HG02938 (cell line): ENCODE measurements around the gene C10orf95.

Experiments
- ATAC-seq: cut with Tn5 transposase; IDR thresholded peaks from one replicate; pipeline ENCODE4 v1.9.1; 2021; ENCODE audit warnings: mild to moderate bottlenecking, moderate library complexity; ENCODE audit not compliant: unreplicated experiment

C10orf95 gene

DNA sequence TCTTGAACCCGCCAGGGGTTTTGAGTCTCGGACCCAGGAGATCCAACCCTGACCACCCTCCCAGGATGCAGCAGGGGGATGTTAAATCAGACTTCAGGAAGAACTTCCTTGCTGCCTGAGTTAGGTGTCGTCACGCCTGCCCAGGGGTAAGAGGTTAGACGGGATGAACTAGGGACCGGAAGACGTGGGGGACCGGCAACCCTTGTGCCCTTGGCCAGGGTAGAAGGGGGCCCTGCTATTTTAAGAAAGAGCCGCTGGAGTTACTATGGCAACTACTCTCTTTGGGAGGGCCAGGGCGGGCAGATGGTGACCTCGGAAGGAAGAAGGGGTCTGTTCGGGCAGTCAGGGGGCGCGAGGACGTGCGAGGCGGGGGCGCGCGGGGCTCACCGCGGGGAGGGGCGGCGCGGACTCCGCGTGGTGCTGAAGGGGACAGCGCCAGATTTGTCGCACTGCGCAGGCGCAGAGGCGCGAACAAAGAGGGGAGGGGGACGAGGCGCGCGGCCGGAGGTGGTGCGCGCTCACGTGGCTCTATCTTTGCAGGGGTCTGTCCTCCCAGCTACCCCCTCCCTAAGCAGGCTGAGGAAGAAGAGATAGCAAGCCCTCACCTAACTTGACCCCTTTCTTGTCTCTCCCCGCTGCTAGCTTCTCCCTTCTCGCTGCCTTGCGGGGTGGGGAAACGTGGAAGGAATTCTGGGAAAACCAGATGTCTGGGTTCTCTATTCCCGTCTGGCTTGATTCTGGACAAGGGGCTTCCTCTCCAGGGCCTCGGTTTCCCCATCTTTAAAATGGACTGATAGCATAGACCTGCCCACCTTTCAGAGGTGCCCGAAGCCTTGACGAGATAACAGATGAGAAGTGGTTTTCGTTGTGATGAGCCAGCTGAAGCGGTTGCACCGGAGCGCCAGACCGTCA is 31.8 kb downstream of the C10orf95 start:
- no peak for ATAC-seq

GRCh38 chr10:102418622-102419268 is 32.6 kb downstream of the C10orf95 start, which contains the start of gene PSD:
TSS of gene PSD (minus strand) at chr10:102418785. CDS start at chr10:102417038, 1,747 bp downstream.
- ATAC-seq = no peak

GRCh38 chr10:102416695-102417094 is 34.6 kb downstream of the C10orf95 start:
- ATAC-seq = no peak

- ATAC-seq = no peak
Measured at GRCh38 chr10:102416283-102416682, 35.1 kb downstream of the C10orf95 start.

GRCh38 chr10:102414749-102415148 is 36.6 kb downstream of the C10orf95 start:
- ATAC-seq = no peak

- ATAC-seq = no peak
Measured at GRCh38 chr10:102413806-102414561, 37.4 kb downstream of the C10orf95 start.

DNA sequence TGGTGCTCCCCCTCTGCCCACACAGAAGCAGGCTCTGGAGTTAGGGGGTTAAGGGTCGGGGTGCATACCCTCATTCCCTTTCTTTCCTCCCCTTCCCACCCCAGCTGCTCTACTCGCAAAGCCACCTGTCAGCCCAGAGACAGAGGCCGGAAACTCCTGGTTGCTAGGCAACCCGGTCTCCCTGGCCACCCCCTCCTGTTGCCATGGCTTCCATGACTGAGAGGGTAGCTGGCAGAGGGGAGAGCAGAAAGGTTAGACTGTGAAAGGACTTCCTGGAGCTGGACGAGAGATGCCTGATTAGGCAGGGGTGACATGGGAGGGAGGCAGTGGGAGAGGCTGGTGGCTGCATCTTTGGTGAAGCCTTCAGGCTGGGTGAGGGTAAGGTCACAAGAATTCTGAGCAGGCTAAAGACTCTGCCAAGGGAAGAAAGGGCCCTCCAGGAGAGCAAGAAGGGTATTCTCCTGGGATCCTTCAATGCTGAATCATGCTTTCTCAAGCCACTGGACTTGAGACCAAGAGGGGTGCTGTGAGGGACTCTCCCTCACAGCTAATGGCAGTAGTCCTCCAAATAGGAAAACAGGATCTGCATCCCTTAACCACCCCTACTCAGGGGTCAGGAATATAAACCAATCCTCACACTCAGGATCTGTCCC is 38.2 kb downstream of the C10orf95 start:
- ATAC-seq = no peak

DNA sequence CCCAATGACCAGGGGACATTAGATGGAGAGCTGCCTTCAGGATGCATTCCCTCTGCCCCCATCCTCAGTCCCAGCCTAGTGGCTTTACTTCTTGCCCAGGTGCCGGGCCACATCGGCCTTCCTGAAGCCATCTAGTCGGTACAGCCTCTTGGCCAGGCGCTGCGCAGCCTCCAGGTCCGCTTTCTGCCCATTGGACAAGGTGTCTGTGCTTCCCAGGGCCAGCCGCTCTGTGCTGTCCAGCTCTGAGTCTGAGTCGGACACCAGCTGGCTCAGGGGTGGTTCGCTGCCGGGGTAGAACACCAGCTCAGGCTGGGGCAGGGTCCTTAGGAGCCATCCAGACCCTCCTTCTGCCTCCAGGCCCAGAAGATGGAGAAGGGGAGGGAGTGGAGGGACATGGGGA is 39.0 kb downstream of the C10orf95 start:
- no peak for ATAC-seq

DNA sequence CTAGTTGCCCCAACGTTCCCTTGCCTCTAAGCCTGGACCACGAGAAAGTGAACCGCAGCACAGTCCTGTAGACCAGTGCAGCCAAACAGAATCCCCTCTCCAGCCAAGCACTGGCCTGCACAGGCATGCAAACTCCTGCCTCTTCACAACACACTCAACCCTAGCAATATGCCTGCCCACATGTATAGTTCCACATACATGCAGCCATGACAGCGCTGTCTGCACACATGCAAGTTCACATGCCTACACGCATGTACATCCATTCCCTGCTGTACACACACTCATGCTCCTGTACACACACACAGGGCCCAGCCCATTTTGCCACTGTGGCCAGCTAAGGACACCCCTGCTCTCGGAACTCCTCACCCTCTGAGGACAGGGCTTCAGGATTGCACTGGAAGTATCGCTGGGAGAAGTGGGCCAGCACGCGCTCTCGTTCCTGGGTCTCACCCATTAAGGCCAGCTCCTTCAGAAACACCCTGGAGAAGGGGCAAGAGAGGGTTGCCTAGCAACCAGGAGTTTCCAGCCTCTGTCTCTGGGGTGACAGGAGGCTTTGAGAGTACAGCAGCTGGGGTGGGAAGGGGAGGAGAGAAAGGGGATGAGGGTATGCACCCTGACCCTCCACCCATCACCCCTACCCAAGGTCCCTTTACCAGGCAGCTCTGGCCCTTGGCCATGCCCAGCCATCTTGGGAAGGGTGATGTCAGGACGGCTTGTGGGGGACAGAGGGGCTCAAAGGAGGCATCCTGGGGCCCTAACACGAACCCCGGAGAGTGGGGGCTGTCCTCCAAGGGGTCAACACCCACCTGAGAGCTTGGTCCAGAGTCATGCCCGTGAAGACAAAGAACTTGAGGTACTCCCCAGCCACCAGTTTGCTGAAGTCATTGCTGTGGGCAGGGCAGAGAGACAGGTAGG is 39.7 kb downstream of the C10orf95 start:
- ATAC-seq = no peak

GRCh38 chr10:102410429-102411073 is 40.8 kb downstream of the C10orf95 start:
- ATAC-seq = no peak

GRCh38 chr10:102409604-102410428 is 41.5 kb downstream of the C10orf95 start:
- ATAC-seq = no peak

GRCh38 chr10:102408728-102409603 is 42.4 kb downstream of the C10orf95 start:
- no peak for ATAC-seq

DNA sequence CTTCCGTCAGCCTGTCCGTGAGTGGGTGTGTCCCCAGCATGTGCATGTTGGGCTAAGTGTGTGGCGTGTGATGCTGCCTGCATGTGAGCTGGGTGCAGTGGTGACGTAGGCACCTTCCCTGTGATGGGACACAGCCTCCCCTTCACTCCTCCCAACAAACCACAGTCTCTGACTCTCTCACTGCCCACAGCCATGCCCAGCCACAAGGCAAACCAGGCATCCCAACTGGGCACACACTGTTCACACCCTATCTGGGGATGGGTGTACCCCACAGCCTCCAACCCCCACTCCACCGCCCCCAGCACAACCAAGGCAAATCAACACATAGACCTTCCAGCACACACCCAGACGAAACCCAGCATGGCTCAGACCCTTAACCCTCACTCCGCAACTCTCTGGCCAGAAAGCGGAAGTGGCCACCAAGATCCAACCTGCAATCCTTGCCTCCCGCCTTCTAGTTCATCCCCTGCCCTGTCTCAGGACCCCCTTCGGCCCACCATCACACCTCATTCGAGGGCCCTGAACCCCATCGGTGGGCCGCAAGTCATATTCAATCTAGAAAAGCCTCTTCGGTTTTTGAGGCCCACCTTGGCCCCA is 43.1 kb downstream of the C10orf95 start:
- no peak for ATAC-seq

DNA sequence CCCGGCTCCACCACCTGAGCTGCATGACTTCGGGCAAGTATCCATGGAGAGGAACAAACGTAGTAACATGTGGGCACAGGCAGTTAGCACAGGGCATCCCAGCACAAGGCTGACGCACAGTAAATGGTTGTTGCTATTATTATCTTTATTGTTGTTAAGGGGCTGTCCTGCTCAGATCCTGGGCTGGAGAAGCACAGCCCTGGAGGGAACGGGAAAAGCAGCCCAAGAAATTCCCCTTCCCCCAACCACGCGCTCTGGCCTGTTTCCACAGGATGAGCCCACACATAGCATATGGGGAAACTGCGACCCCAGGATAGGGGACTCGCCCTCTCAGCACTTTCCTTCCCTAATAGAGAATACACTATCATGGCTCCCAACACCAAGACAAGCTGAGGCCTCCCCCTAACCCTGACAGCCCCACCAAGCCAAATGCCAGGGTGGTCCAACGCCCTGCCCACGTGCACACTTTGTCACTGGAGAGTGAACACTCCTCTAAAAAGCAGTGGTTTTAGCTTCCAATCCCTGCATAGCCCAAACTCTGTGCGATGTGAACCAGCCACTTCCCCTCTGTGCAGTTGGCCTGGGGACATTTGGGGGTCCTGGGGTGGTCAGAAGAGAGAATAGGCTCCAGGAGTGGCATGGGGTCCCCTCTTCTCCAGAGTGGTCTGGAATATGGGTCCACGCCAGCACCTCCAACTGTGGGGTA is 43.8 kb downstream of the C10orf95 start:
- no peak for ATAC-seq

DNA sequence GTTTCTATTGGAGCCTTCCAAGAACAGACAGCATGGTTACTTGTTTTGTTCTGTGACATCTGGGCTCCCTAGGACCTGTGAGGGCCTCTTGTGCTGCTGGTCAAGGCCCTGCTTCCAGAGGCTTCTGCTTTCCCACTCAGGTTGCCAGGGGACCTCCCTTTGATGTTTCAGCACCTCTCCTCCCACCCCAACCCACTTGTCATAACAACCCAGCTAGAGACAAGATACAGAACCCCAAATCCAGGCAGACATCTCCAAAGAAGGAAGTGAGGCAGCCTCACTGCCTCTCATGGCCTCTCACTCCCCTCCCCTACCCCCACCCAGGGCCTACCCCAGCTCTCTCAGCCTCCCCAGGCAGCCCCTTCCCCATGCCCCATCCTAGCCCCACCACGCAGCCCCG is 44.5 kb downstream of the C10orf95 start:
- ATAC-seq = no peak

DNA sequence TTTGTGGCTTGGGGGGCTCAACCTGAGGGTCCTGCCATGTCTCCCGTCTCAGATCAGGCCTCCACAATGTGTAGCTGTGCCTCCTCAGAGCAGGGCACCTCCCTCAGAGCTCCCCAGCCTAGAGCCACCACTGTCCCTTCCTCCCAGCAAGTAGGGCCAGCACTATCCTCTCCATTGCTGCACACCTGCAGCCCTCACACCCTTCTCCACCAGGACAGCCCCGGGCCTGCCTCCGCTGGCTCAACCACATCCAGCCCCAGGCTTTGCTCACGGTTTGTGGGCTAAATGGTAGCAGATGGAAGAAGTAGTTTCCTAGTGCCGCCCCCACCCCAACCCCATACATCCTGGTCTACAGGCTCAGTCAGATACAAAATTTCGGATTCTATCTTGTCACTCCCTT is 45.7 kb downstream of the C10orf95 start:
- no peak for ATAC-seq
